RKO (cell line): ENCODE measurements around the gene APIP.

Experiments
- DNase-seq: peaks from one replicate; pipeline ENCODE4 v3.0.0-alpha.2; 2016; ENCODE audit warnings: low spot score

APIP gene

DNA sequence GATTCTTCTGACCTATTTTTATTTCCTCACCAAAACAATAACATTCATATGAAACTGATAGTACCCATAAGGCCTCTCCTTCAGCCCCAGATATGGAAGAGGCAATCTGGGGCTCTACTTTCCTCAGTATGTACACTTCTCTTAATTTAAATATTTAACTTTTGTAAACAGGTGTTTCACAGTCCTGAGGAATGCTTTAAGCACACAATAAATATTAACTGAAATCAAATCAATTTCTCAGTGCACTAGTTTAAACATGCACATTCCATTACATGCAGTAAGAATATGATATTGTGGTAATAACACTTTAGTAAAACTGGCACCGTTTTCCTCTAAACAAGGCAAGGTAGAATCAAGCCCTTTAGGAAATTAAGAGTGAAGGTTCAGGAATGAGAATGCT lies 28.9 kb downstream of the APIP start:
- DNase-seq = no peak

DNA sequence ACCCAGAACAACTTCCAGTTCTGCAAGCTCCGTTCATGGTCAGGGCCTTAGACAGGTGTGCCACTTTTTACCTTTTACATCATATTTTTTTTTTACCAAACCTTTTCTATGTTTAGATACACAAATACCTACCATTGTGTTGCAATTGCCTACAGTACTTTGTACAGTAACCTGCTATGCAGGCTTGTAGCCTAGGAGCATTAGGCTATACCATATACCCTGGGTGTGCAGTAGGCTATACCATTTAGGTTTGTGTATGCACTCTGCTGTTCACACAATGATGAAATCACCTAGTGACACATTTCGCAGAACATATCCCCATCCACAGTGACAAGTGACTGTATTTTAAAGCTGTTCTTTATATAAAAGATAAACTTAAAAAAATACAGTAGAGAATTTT lies 29.6 kb downstream of the APIP start:
- DNase-seq = no peak

DNA sequence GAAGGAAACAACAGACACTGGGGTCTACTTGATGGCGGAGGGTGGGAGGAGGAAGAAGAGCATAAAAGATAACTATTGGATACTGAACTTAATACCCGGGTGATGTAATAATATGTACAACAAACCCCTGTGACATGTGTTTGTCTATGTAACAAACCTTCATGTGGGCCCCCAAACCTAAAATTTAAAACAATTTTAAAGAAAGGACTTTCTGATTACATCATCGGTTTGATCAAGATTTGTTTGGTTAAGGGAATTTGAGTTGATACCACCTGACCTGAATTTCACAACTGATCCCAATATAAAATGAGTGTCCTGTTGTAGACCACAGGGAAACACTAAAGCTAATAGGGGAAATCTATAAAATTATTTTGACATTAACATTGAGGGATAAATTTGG lies 34.3 kb downstream of the APIP start:
- no peak for DNase-seq

DNA sequence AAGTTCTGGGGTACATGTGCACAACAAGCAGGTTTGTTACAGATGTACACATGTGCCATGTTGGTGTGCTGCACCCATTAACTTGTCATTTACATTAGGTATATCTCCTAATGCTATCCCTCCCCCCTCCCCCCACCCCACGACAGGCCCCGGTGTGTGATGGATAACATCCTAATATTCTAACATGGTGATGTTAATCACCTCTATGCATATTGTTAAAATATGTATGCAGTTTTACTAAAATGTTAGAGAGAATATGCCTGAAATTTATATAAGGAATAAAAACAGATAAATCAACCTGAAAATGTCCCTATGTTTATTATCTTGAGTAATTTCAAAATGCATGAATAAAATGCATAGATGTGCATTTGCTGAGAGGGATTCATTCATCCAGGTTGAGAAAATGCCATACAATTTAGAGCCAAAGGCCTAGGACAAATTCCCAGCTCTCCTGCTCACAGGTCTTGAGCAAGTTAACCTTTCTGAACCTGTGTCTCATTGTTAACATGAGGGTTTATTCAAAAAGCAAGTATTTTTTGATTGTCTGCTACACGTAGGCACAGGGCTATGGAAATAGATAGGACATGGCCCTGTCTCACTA lies 38.7 kb downstream of the APIP start:
- DNase-seq = no peak

DNA sequence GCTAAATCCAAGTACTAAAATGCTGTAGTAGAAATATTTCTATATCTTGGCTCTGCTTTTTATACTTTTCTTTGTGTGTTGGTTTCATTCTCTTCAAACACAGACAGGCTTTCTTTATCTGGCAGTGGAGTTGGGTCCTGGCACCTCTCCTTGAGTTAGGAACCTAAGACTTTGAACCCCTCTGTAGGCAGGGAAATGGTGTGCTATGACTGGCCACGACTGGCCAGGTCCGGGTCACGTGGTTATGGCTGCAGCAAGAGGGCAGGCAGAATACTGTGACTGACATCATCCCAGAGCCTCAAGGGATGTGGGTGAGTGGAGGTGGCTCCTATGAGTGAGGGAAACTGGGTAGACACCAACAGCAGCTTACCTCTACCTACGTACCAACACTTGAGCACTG lies 42.0 kb downstream of the APIP start:
- DNase-seq = no peak

DNA sequence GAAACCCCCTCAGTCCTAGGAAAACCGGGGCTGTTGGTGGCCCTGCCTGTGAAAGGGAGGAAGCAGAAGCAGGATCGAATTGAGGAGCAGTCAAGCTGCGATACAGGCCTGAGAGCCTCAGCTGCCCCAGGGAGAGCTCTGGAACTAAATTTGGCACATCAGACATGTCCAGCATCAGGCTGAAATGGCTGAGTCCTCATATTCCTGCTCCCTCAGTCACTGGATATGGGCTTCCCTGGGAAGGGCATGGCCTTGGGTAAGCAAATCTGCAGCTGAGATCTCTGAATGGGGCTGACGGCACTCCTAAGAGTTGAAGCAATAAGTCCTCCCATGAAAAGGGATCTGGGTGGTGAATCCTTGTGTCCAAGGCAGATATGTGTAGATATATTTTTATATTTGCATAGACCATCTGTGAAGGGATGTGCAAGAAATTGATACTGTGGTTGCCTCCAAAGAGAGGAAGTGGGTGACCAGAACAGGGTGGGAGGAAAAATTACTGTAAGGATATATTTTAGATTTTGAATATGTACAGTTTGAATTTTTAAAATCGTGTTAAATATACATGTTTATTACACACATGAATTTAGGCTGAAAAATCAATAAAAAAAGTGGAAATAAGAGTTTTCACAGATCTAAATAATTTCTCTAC lies 45.5 kb downstream of the APIP start:
- no peak for DNase-seq

DNA sequence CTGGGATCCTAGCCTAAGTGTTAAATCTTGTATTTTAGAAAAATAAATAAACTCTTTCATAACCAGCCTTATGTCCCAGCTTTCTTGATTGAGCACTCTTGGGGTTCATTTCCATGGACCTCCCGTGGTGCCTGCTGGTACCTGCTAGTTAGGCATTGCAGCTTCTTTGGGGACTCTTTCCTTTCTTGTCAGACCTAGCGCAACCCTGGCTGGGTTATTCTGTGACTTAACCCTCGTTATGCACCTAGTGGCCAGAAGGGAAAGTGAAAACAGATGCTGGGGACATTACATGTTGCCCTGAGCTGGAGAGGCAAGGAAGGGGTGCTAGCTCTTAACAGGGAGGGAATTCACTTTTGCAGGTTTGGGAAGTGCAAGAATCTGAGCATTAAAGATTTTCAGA lies 46.8 kb downstream of the APIP start:
- DNase-seq = no peak

DNA sequence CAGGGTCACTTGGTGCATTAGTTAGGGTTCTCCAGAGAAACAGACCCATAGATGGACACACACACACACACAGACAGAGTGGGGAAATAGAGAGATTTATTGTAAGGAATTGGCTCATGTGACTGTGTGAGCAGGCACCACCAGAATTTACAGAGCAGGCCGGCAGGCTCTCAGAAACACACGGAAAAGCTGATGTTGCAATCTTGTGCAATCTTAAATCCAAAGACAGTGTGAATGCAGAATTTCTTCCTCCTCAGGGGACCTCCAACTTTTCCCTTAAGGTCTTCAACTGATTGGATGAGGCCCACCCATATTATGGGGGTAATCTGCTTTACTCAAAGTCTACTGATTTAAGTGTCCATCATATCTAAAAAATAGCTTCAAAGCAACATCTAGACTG lies 49.8 kb downstream of the APIP start:
- DNase-seq = no peak

DNA sequence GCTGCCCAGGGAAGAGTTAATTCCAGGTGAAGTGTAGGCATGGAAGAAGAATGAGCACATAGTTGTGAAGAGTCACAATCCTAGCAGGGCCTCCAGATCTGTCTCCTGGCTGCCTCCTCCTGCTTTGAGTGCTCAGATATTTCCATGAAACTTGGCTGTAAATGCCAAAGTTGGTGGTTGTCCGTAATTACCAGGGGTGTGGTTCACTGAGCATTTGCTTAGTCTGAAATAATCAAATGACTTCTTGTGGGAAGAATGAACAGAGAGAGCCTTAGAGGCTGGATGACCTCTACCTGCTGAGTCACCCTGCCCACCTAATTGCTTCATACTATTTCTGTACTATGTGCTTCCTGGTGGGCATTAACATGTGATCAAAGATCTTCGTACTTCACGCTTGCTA lies 50.9 kb downstream of the APIP start:
- DNase-seq = no peak

DNA sequence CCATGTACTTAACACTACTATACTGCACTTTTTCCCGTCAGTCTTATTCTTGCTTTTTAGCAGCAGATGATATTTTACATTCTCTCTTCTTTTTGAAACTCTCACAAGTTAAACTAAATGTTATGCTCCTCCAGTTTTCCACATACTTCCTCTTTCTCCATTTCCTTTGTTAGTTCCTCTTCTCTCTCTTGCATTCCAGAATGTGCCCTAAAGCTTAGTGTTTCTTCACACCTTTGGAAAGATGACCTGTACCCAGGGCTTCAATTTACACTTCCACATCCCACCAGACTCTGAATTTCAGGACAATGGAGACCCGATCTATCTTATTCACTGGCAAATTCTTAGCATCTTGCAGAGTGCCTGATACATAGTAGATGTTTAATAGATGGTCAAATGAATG lies 51.8 kb downstream of the APIP start:
- DNase-seq = no peak

DNA sequence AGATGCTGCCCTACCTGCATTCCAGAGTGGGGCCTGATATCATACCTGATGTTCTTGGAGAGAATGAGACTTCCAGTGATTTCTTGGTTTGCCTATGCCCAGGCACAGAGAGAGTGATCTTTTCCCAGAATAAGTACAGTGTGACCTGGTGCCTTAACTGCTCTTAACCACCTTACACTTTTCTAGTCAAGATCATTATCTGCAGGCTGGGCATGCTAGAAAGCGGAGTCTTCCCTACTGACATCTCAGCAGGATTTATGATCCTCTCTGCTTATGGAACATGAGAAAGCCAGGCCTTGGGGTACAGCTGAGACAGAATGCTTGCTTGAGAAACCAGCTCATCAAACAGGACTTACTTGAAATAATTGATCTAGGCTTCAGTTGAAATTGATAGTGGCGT lies 53.1 kb downstream of the APIP start:
- DNase-seq = no peak

DNA sequence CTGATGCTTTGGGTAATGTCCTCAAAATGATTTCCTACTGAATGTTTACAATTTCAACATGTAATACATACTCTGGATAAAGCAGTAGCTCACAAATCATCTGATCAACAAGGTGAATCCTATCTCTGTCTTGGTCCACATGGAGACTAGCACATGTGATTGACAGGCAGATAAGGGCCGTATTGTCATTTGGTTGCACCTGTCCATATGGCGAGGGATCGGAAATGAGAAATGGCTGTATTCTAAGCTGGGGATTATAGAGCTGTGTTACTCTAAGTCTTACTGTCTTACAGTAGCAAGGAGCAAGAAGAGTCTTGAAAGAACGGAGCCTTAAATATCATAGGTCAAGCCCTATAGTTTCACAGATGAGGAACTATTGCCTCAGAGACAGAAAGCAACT lies 55.7 kb downstream of the APIP start:
- DNase-seq = no peak

DNA sequence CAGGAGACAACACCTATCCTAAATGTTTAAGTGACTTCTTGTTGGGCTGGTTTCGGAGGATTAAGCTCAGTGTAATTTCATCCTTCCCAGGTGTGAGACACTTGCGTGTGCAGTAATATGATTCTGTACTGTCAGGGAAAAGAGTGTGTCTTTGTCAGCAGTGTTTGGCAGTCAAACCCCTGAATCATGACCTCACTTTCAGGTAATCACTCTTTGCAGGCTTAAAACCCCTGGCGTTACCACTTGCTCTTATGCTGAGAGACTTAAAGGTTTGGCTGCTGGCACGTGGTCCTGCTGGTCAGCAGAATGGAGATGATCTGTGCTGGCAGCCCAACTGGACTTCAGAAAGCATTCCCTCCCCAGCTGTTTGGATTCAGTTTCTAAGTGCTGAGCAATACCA lies 56.1 kb downstream of the APIP start:
- no peak for DNase-seq

DNA sequence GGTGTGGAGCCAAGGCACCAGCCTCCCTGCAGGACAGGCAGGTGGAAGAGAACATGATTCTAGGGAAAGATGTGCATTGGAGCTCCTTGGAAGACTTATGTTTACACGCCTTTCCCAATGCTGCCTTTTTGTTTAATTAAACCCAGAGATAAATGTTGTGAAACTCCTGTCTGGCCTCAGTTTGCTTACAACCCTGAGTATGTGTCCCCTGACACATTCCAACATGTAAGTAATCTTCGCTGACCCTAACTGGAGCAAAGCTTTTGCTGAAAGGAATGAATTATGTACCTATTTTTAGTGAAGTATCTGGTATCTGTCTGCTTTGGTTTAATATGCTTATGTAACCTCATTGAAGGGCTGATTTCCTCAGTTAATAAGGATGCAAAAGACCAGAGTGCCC lies 56.7 kb downstream of the APIP start:
- no peak for DNase-seq

DNA sequence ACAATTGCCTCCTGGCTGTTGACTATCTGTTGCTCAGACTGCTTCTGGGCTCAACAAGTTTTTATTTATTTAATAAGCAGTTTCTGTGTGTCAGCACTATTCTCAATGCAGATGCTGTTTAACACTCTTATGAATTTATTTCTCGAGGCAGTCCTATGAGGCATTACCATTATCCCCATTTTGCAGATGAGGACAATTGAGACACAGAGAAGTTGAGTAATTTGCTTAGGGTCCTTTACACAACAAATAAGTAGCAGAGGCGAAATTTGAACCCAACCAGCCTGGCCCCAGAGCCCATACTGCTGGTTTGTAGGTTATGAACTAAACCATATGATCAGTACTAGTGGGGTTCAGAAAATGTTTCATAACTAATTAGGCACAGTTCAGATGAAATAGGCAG lies 58.7 kb downstream of the APIP start:
- no peak for DNase-seq

DNA sequence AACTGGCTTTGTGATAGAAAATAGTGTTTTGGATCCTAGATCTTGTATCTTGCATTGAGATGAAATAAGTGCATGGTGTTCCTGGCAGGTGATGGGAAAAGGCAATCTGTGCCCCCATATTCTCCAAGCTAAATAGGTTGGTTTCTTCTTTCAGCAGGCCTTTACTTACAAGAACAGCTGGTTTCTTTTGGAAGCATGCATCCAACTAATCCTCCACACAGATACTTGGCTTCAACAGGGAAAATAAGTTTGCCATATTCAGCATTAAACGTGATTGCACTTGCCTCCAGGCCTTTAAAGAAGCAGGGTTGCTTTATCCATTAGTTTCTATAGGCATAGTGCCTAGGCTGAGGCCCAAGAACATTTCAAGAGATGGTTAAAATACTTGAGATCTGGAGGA lies 59.9 kb downstream of the APIP start:
- no peak for DNase-seq

DNA sequence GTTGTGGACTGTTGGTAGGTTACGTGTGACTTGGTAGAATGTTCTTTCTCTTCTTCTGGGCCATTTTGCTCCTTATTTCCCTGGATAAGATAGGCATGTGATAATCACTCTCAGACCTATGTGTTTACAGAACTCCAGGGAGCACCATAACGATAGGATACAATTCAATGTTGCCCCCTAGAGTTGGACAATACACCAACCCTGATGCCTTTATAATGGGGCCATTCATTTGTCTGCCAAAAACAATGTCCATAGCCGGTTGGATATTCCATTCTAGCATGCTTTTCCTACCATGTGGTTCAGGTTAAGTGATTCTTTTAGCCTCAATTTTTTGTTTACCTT lies 60.5 kb downstream of the APIP start:
- DNase-seq = no peak

DNA sequence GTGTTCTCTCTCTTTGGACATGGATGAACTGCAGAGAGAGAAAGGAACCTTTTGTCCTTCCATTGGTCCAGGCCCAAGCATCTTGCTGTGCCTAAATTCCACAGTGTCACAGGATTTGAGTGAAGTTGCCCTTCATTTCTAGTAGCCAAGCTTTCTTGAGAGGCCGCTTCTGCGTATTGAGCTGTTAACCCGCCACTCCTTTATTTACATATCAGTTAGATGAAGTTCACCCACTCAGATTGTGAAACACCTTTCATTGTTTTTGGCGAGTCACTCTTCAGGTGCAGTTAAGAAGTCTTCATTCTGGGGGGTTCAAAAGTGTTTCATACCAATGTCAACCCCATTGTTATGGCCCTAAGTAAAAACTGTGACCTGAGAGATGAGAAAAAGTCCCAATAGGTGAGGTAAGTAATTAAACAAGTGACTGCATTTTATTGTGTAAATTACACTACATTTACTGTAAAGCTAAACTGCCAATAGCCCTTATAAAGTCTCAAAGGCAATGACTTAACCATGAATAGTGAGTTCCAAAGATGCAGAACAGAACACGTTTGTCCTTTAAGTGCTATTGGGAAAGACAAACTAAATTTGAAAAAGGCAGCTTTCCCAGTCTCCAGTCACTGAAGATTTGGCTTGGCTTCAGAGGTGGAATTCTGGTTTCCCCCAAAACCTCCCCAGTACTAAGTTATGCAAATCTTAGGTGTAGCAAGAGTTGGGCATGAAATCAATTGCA lies 61.0 kb downstream of the APIP start:
- no peak for DNase-seq

DNA sequence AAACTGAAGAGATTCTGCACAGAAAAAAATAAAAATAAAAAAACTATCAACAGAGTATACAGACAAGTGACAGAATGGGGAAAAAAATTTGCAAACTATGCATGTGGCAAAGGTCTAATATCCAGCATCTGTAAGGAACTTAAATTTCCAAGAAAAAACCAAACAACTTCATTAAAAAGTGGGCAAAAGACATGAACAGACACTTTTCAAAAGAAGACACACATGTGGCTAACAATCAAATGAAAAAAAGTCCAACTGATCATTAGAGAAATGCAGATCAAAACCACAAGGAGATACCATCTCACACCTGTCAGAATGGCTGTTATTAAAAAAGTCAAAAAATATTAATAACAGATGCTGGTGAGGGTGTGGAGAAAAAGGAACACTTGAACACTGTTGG lies 64.3 kb downstream of the APIP start:
- DNase-seq = no peak

DNA sequence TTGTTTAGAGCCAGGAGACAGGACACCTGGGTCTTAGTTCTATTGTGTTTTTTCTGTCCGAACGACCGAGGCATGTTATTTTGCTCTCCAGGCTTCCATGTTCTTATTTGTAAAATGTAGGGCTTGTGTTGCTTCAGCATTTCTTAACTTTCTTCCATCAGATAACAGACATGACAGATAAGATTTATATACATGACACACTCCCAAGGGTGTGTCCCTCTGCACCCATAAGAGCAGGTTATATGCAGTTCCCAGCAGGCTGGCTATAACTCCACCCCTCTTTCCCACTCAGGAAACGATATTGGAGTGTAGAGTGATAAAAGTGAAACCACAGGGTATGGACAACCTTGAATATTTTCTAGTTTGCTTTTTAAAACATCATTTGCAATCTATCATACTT lies 65.8 kb downstream of the APIP start:
- no peak for DNase-seq

DNA sequence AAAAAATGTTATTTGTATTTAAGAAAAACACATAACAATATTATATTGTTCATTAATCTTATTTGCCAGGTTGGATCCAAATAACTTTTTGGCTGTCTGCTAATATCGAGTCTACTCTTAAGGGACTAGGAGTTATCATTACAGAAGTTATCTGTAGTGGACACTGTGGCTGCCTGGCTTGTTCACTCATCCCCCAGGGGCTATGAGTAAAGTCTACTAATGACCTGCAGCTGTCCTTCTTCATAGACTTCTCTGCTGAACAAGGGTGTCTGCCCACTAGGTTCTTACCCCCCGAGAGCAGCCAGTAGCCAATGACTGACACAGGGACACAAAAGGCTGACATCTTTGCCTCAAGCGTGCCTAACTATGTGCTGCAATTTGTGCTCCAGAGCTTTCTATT lies 69.7 kb downstream of the APIP start:
- DNase-seq = no peak

DNA sequence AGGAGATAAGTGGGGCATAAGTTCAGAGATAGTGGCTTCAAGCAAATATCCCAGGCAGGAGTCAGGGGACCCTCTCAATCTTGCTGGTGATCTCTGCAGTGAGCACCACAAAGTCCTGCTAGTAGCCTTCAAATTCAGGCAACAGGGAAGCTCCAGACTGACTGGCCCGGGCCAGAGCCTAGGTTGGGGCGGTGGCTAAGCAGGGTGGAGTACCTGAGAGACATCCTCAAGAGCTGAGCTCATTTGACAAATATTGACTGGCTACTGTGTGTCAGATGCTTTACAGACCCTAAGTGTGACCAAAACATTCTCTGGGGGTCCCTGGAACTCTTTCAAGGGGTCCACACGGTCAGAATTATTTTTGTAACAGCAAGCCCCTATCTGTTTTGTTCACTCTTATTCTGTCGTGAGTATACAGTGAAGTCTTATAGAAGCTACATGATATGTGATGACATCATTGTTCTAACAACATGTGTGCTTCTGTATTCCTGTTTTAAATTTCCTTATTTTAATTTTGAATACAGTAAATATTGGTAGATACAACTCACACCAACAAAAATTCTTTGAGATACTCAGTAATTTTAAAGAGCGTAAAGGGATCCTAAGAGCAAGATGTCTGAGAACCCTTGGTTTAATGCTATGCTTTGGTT lies 71.6 kb downstream of the APIP start:
- DNase-seq = no peak

DNA sequence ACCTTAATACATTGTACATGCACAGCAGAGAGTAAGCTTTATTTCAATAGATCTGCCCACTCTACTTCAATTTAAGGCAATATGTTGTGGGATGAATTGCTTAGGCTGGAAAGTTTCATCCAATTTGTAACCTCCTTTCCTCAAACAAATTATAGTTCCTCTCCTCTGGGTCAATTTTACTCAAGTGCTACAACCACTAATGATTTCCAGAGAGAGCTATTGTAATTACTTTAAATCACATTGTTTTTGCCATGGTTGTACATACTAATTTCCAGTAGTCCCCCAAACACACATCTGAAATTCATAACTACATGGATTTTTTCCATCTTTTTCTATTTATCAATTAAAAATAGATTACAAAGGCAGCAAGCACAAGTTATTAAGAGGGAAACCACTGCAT lies 72.9 kb downstream of the APIP start:
- DNase-seq = no peak
